Glomerular visceral epithelial cell (primary cell): ENCODE measurements around the gene ZP1.
A peak's percentile ranks its signal among the peaks of the same experiment; 100 is the strongest.

Experiments
- DNase-seq: peaks from one replicate; pipeline ENCODE4 v3.0.0-alpha.2; 2016; ENCODE audit errors: extremely low spot score

Gene ZP1

DNA sequence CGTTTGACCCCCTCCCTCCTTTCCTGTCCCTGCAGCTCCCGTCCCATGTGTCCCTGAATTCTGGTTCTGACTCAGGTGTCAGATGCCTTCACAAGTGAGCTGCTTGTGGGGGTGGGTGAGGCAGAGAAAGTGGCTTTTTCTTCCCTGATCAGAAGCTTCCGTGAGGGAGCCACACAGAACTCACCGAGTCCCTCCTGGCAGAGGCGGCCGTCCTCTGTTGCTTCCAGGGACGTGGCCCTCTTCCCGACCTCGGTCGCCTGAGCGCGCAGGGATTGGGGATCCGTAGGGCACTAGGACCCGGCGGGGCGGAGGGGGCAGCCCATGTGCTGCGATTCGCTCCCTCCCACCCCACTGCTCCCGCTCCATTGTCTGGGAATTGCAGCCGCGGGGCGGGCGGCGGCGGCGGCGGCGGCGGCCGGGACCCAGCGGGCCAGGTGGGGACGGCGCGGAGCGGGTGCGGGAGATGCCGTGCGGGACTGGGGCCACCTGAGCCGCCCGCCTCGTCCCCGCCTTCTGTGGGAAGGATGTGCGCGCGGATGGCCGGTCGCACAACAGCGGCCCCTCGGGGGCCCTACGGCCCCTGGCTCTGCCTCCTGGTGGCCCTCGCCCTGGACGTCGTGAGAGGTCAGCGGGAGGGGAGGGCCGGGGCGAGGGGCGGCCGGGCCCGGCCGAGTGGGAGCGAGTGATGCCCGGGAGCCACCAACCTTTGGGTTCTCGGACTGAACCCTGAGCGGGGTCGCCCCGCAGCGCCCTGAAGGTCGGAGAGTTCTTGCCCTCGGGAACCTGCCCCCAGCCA lies 57.0 kb downstream of the ZP1 start, which contains the start of gene TMEM132A:
TSS of gene TMEM132A (plus strand) at position 351 of the 796 bp plus-strand sequence. CDS start at position 525, 174 bp downstream.
- peak; percentile 67 for DNase-seq
